Skeletal muscle satellite cell (primary cell): ENCODE measurements around the gene TALDO1.
A peak's percentile ranks its signal among the peaks of the same experiment; 100 is the strongest.

Experiments used
- H3K27me3 ChIP-seq: 2 replicates; pipeline ENCODE4 v1.7.0; 2013; ENCODE audit warnings: low read length; ENCODE audit not compliant: control insufficient read depth, insufficient read depth
- H3K36me3 ChIP-seq: 2 replicates; pipeline ENCODE4 v1.7.0; 2013; ENCODE audit warnings: mild to moderate bottlenecking, control low read depth, low read length; ENCODE audit not compliant: insufficient read depth
- H3K4me1 ChIP-seq: 2 replicates; pipeline ENCODE4 v1.7.0; 2013; ENCODE audit warnings: low read length; ENCODE audit not compliant: control insufficient read depth, insufficient read depth
- H3K4me2 ChIP-seq: 2 replicates; pipeline ENCODE4 v1.7.0; 2013; ENCODE audit warnings: mild to moderate bottlenecking, low read length
- H3K4me3 ChIP-seq: 2 replicates; pipeline ENCODE4 v1.7.0; 2013; ENCODE audit warnings: low read length
- H3K9ac ChIP-seq: 2 replicates; pipeline ENCODE4 v1.7.0; 2013; ENCODE audit warnings: mild to moderate bottlenecking, low read depth, low read length, moderate library complexity
- H3K9me3 ChIP-seq: replicated peaks from 2 replicates; pipeline ENCODE4 v1.7.0; 2013; ENCODE audit warnings: mild to moderate bottlenecking, control low read depth, low read length

The TALDO1 gene

GRCh38 chr11:705646-706438 lies 41.4 kb upstream of the TALDO1 start, which contains the start of gene EPS8L2:
Gene EPS8L2, plus strand, starts transcription at chr11:706231. Its CDS starts 3,177 bp downstream, at chr11:709408.
- H3K4me2 ChIP-seq = peak within 1 kb of the TSS; percentile 78
- peaks cover 8% of the 10 kb centered on the region for H3K36me3 ChIP-seq
- H3K4me1 ChIP-seq = peaks cover 49% of the 10 kb centered on the region
- H3K27me3 ChIP-seq = no peaks in the 10 kb centered on the region
- H3K9ac ChIP-seq = peak within 1 kb of the TSS; percentile 63
- peak within 1 kb of the TSS; percentile 66 for H3K4me3 ChIP-seq
- no peaks in the 10 kb centered on the region for H3K9me3 ChIP-seq

GRCh38 chr11:706439-706956 lies 40.8 kb upstream of the TALDO1 start:
- Histone ChIP-seq H3K4me3 (peak overlapping the region; percentile 66), H3K9ac (peak overlapping the region; percentile 63), H3K27me3 (no peaks in the 10 kb centered on the region), H3K4me2 (peak overlapping the region; percentile 78), H3K4me1 (peaks cover 50% of the 10 kb centered on the region), H3K9me3 (no peaks in the 10 kb centered on the region), H3K36me3 (peaks cover 8% of the 10 kb centered on the region)

GRCh38 chr11:706957-707816 lies 40.1 kb upstream of the TALDO1 start:
- peaks cover 8% of the 10 kb centered on the region for H3K36me3 ChIP-seq
- H3K4me2 ChIP-seq = peak overlapping the region; percentile 78
- H3K9me3 ChIP-seq = no peaks in the 10 kb centered on the region
- H3K4me3 ChIP-seq = peak overlapping the region; percentile 66
- H3K9ac ChIP-seq = peak overlapping the region; percentile 63
- H3K27me3 ChIP-seq = no peaks in the 10 kb centered on the region
- peaks cover 48% of the 10 kb centered on the region for H3K4me1 ChIP-seq

- Histone ChIP-seq H3K9ac (no peak overlapping the region), H3K9me3 (no peaks in the 10 kb centered on the region), H3K27me3 (no peaks in the 10 kb centered on the region), H3K4me2 (peak overlapping the region; percentile 78), H3K4me3 (no peak overlapping the region), H3K4me1 (peaks cover 40% of the 10 kb centered on the region), H3K36me3 (peaks cover 5% of the 10 kb centered on the region)
Measured at GRCh38 chr11:707817-708420, 39.3 kb upstream of the TALDO1 start.

GRCh38 chr11:708511-708910 lies 38.8 kb upstream of the TALDO1 start:
- no peak overlapping the region for H3K4me2 ChIP-seq
- H3K4me3 ChIP-seq = no peak overlapping the region
- H3K9ac ChIP-seq = no peak overlapping the region
- H3K9me3 ChIP-seq = no peaks in the 10 kb centered on the region
- H3K27me3 ChIP-seq = no peaks in the 10 kb centered on the region
- H3K4me1 ChIP-seq = peaks cover 35% of the 10 kb centered on the region
- peaks cover 2% of the 10 kb centered on the region for H3K36me3 ChIP-seq

- peaks cover 32% of the 10 kb centered on the region for H3K4me1 ChIP-seq
- H3K36me3 ChIP-seq = no peaks in the 10 kb centered on the region
- no peaks in the 10 kb centered on the region for H3K9me3 ChIP-seq
- no peak overlapping the region for H3K9ac ChIP-seq
- H3K27me3 ChIP-seq = no peaks in the 10 kb centered on the region
- H3K4me3 ChIP-seq = no peak overlapping the region
- no peak overlapping the region for H3K4me2 ChIP-seq
Measured at GRCh38 chr11:709109-709997, 37.9 kb upstream of the TALDO1 start.

- no peaks in the 10 kb centered on the region for H3K27me3 ChIP-seq
- no peak overlapping the region for H3K9ac ChIP-seq
- no peaks in the 10 kb centered on the region for H3K9me3 ChIP-seq
- H3K36me3 ChIP-seq = no peaks in the 10 kb centered on the region
- peaks cover 8% of the 10 kb centered on the region for H3K4me1 ChIP-seq
- no peak overlapping the region for H3K4me2 ChIP-seq
- H3K4me3 ChIP-seq = no peak overlapping the region
Measured at GRCh38 chr11:714436-714835, 32.8 kb upstream of the TALDO1 start.

GRCh38 chr11:719214-720016 lies 27.8 kb upstream of the TALDO1 start:
- Histone ChIP-seq H3K4me1 (peaks cover 11% of the 10 kb centered on the region), H3K4me3 (no peak overlapping the region), H3K27me3 (peaks cover 23% of the 10 kb centered on the region), H3K4me2 (peak overlapping the region; percentile 1), H3K36me3 (no peaks in the 10 kb centered on the region), H3K9ac (no peak overlapping the region), H3K9me3 (no peaks in the 10 kb centered on the region)

- Histone ChIP-seq H3K9me3 (no peaks in the 10 kb centered on the region), H3K9ac (no peak overlapping the region), H3K4me2 (no peak overlapping the region), H3K36me3 (no peaks in the 10 kb centered on the region), H3K4me1 (peaks cover 11% of the 10 kb centered on the region), H3K27me3 (peaks cover 23% of the 10 kb centered on the region), H3K4me3 (no peak overlapping the region)
Measured at GRCh38 chr11:720017-720641, 27.1 kb upstream of the TALDO1 start.
